ENCODE measurements around the gene GNL3.

Gene GNL3

GRCh38 chr3:52690560-52690959 is 4.7 kb downstream of the GNL3 start:
- FAIRE-seq = no peak

GRCh38 chr3:52693071-52693470 is 7.2 kb downstream of the GNL3 start:
- FAIRE-seq = no peak

- no peak for FAIRE-seq
These were observed 8.8 kb downstream of the GNL3 start for GRCh38 chr3:52694528-52695189.

GRCh38 chr3:52695798-52696671 is 10.2 kb downstream of the GNL3 start:
- FAIRE-seq = no peak

- FAIRE-seq = no peak
These were observed 11.2 kb downstream of the GNL3 start for GRCh38 chr3:52696830-52697631.

GRCh38 chr3:52697632-52697965 is 11.8 kb downstream of the GNL3 start:
- no peak for FAIRE-seq

- FAIRE-seq = no peak
These were observed 17.5 kb downstream of the GNL3 start for GRCh38 chr3:52703341-52703740.

- FAIRE-seq = no peak
These were observed 19.0 kb downstream of the GNL3 start for GRCh38 chr3:52704611-52705437.

- FAIRE-seq = no peak
These were observed 19.5 kb downstream of the GNL3 start for GRCh38 chr3:52705438-52705687.

GRCh38 chr3:52705688-52706686 is 20.2 kb downstream of the GNL3 start, which contains the start of the genes GLT8D1 and SPCS1:
Gene GLT8D1 (minus strand): TSS chr3:52705791. CDS start chr3:52700460, 5,331 bp downstream.
Gene SPCS1 (plus strand): TSS chr3:52706106. CDS start chr3:52706247, 141 bp downstream.
- no peak for FAIRE-seq

GRCh38 chr3:52707585-52707984 is 21.8 kb downstream of the GNL3 start:
- no peak for FAIRE-seq

- no peak for FAIRE-seq
These were observed 24.7 kb downstream of the GNL3 start for GRCh38 chr3:52710512-52710911.

GRCh38 chr3:52712291-52713212 is 26.7 kb downstream of the GNL3 start:
- FAIRE-seq = no peak

GRCh38 chr3:52714335-52715302 is 28.8 kb downstream of the GNL3 start:
- no peak for FAIRE-seq

GRCh38 chr3:52715714-52716305 is 30.0 kb downstream of the GNL3 start:
- FAIRE-seq = no peak

GRCh38 chr3:52719618-52720017 is 33.8 kb downstream of the GNL3 start:
- no peak for FAIRE-seq

GRCh38 chr3:52721002-52721729 is 35.3 kb downstream of the GNL3 start:
- no peak for FAIRE-seq

GRCh38 chr3:52721730-52722008 is 35.8 kb downstream of the GNL3 start:
- no peak for FAIRE-seq
